GM13976 (cell line): ENCODE measurements around the gene ALPG.
"Not testable (repeated sequence)": the region's sequence is repeated elsewhere in the genome, so short reads cannot be mapped to it uniquely, and the experiment has no call there.

ENCODE experiments used
- DNase-seq: peaks from one replicate; pipeline ENCODE4 v3.0.0; 2012; ENCODE audit warnings: low spot score
- CTCF ChIP-seq: IDR thresholded peaks from 2 replicates; pipeline ENCODE4 v1.5.1; 2012; ENCODE audit warnings: borderline replicate concordance, mild to moderate bottlenecking; ENCODE audit not compliant: insufficient read depth; ENCODE audit errors: extremely low read depth, missing control alignments, control extremely low read depth
- in situ Hi-C: fragments of 300-500 bp; cut with MboI; formaldehyde crosslinking; loops from one replicate; pipeline ENCODE4 v1.12.0; 2022; ENCODE audit warnings: low sequenced_read_pairs, mixed read lengths, inconsistent platforms; ENCODE audit not compliant: unreplicated experiment

Gene ALPG

GRCh38 chr2:232440220-232441018, 33.8 kb downstream of the ALPG start:
- peak; percentile 90 for DNase-seq
- in situ Hi-C loops, result not testable (repeated sequence)
- peak; percentile 88 for TF ChIP-seq CTCF

- no peak for DNase-seq
- in situ Hi-C loops, result no loop called here
- TF ChIP-seq CTCF, result no peak
Measured at GRCh38 chr2:232441147-232441651, 34.6 kb downstream of the ALPG start.

GRCh38 chr2:232441922-232442321, 35.3 kb downstream of the ALPG start:
- DNase-seq, in situ Hi-C loops: not testable (repeated sequence)

GRCh38 chr2:232442431-232442830, 35.8 kb downstream of the ALPG start:
- DNase-seq, in situ Hi-C loops: not testable (repeated sequence)

- DNase-seq, in situ Hi-C loops: not testable (repeated sequence)
Measured at GRCh38 chr2:232443047-232443446, 36.4 kb downstream of the ALPG start.

- in situ Hi-C loops, DNase-seq: not testable (repeated sequence)
Measured at GRCh38 chr2:232443669-232444408, 37.2 kb downstream of the ALPG start.

GRCh38 chr2:232444409-232445148, 37.9 kb downstream of the ALPG start:
- in situ Hi-C loops, result no loop called here
- peak; percentile 69 for TF ChIP-seq CTCF
- peak; percentile 80 for DNase-seq

- in situ Hi-C loops, DNase-seq: not testable (repeated sequence)
Measured at GRCh38 chr2:232445149-232445885, 38.7 kb downstream of the ALPG start.

- DNase-seq, in situ Hi-C loops: not testable (repeated sequence)
Measured at GRCh38 chr2:232446266-232446777, 39.7 kb downstream of the ALPG start.
